Astrocyte of the cerebellum (primary cell): ENCODE measurements around the gene TPCN1.
A peak's percentile ranks its signal among the peaks of the same experiment; 100 is the strongest.

Experiments
- DNase-seq: peaks from one replicate; pipeline ENCODE4 v3.0.0-alpha.2; 2011; ENCODE audit warnings: low read depth
- H3K4me3 ChIP-seq: 2 replicates; pipeline ENCODE4 v1.5.1; 2011; ENCODE audit warnings: mild to moderate bottlenecking, low read depth, low read length, moderate library complexity
- CTCF ChIP-seq: IDR thresholded peaks from 2 replicates; pipeline ENCODE4 v1.5.1; 2012; ENCODE audit warnings: low read length, low read depth, moderate library complexity, mild to moderate bottlenecking; ENCODE audit errors: missing control alignments
- in situ Hi-C: cut with HindIII; loops from 2 replicates; pipeline ENCODE4 v1.10.0; 2017; ENCODE audit warnings: low sequenced_read_pairs

The TPCN1 gene

GRCh38 chr12:113230315-113231234 lies 9.3 kb downstream of the TPCN1 start:
- in situ Hi-C loops, result no loop called here
- H3K4me3 ChIP-seq, result no peak overlapping the region
- DNase-seq, result no peak
- TF ChIP-seq CTCF, result no peak

GRCh38 chr12:113231235-113232088 lies 10.2 kb downstream of the TPCN1 start:
- DNase-seq, result peak; percentile 80
- in situ Hi-C loops, result no loop called here
- H3K4me3 ChIP-seq, result no peak overlapping the region
- no peak for TF ChIP-seq CTCF

- TF ChIP-seq CTCF, result no peak
- DNase-seq, result no peak
- no peak overlapping the region for H3K4me3 ChIP-seq
- in situ Hi-C loops, result no loop called here
Observed at GRCh38 chr12:113232089-113232839, 11.0 kb downstream of the TPCN1 start.

GRCh38 chr12:113232840-113233585 lies 11.7 kb downstream of the TPCN1 start:
- DNase-seq, result peak; percentile 67
- TF ChIP-seq CTCF, result no peak
- in situ Hi-C loops, result no loop called here
- no peak overlapping the region for H3K4me3 ChIP-seq

GRCh38 chr12:113233967-113234366 lies 12.7 kb downstream of the TPCN1 start:
- no peak for TF ChIP-seq CTCF
- DNase-seq, result no peak
- no peak overlapping the region for H3K4me3 ChIP-seq
- in situ Hi-C loops, result no loop called here
